Activated CD8-positive, alpha-beta memory T cell treated with anti-CD3 and anti-CD28 coated beads, Interleukin-2, amount 50 U/mL, for 48 hours (primary cell): ENCODE measurements around the gene CLASP2.

Source experiments
- DNase-seq: peaks from one replicate; pipeline ENCODE4 v3.0.0-alpha.2; 2020

Gene CLASP2

DNA sequence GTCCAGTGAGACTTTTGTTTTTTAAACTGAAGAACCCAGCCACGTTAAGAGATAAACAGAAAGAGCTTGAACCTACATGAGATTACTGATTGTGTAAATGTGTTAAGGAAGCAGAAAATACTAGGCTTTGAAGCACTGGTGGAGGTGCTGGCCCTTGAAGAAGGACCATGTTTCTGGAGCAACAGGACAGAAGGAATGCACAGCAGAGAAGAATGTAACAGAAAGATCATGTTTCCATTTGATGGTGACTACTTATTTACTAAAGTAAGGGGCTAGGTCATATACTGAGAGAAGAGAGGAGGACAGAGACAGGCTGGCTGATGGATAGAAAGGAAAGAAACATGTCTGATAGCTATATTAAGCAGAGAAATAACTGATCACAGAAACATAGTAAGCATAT, 88.8 kb downstream of the CLASP2 start:
- no peak for DNase-seq

DNA sequence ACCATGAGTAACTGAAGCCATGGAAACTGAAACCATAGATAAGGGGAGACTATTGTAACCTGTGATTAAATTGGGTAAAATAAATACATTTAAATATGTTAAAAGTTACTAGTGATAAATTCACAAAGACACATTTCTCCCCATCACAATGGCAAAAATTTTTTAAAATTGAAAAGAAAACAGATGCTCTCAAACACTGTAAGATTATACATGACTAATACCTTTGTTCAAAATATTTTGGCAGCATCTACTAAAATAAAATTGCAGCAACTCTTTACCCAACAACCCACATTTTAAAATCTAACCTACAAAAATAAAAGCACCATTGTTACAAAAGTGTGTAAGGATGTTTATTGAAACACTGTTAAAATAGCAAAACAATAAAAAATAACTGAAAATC, 93.3 kb downstream of the CLASP2 start:
- DNase-seq: no peak

DNA sequence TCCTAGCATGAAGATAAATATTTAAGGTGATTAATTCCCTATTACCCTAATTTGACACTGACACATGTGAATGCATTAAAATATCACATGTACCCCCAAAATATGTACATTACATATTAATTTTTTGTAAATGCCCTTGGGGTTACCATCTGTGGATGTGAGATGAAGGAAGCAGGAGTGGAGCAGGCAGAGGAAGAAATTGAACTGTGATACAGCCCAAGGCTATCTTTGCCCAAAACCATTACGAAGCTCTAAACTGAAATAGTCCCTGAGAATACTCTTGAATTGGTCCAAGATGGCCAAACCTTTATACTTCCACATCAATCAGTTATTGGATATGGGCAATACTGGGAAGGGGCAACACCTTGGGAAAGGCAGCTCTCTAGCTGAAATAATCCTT, 105.0 kb downstream of the CLASP2 start:
- no peak for DNase-seq

DNA sequence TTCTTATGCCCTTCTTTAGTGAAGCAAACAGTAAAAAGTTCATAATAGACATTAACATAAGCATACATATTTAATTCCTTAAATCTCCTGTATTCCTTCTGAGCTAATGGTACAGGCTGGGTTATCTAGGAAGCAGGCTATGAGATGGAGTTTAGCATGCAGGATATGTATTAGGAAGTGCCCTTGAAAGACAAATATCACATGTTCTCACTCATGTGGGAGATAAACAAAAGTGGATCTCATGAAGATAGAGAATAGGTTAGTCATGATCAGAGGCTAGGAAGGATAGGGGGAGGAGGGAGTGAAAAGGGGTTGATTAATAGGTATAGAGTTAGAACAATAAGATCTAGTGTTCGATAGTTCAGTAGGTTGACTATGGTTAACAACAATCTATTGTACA, 105.4 kb downstream of the CLASP2 start:
- no peak for DNase-seq

DNA sequence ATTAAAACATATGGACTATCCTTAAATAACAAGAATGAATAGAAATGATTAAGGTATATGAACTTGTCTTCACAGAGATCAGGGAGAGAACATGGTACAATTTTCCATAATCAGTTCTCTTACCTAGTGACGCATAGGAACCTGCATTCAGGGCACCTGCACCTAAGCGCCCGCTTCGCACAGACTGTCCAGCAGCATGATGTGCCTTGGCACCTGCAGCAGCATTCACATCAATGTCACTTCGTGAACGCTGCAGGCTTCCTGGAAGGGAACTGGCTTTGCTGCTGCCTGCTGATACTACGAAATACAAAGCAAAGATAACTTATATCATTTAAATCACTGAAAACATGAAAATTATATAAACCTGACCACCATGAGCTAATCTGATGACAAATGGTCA, 115.2 kb downstream of the CLASP2 start:
- no peak for DNase-seq

DNA sequence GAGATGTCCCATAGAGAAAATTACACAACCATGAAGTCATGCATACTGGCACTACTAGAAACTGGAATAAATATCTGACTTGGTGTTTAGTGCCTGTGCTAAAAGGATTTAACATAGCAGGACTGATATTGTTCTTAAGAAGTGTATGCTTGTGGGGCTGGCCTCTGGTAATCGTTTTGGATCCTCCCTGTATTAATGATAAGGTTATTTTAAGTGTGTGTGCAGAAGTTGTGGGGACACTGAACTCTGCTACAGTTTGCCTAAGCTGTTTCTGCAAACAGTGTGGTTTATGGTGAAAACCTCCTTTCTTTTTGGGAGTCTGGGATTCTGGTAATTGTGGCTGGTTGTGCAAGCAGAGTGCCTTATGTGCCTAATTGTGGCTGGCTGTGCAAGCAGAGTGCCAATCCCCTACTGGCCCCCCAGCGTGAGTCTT, 120.8 kb downstream of the CLASP2 start:
- no peak for DNase-seq

DNA sequence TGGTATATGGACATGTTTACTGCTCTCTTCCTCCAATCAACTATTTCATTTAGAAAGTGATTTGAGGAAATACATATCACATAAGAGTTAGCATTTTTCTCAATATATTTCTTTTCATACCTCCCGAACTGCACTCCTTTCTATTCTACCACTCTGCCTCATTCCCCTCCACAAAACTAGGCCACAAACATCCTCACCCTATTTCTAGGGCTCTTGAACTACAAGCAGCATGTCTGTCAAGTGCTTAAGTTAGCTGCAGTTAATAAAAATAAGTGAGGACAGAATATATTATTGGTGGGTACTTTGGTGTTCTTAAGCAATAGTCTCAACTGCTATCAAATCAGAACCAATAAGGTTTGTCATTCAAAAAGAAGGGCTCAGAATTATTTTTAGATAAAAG, 125.1 kb downstream of the CLASP2 start:
- DNase-seq: no peak

GRCh38 chr3:33590541-33590940, 127.5 kb downstream of the CLASP2 start:
- DNase-seq: no peak

GRCh38 chr3:33586402-33586801, 131.7 kb downstream of the CLASP2 start:
- DNase-seq: no peak

- no peak for DNase-seq
These were observed 135.8 kb downstream of the CLASP2 start for GRCh38 chr3:33582234-33582633.

- DNase-seq: no peak
These were observed 136.4 kb downstream of the CLASP2 start for GRCh38 chr3:33581666-33582065.

DNA sequence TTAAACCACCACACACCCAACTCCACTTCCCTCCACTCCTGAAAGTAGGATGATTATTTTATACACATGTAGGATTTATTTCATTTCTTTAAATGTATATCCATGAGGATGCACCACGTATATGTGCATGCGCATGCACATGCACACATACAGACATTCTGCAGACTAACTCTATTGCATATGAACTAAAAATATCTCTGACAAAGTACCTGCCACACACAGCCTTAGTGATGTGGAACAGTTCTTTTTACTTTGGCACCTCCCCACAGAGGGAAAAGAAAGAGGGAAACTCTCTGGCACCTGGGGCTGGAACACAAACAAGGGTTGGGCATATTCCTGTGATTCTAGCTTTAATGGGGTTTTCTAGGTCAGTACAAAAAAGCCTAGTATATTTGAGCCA, 138.2 kb downstream of the CLASP2 start:
- DNase-seq: no peak

DNA sequence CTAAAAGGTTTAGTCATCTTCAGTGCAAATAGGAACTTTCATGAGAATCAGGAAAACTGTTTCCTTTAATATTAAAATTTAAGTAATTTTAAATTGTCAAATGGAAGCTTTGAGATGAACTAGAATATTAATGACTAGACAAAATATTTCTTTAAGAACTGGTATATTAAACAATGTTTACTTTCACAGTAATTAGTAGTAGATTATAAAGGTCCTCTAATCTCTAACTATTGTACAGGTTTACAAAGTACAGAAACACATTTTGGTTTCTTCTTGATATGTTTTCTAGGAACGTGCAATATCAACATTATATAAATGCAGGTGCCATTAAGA, 138.9 kb downstream of the CLASP2 start:
- no peak for DNase-seq

- no peak for DNase-seq
These were observed 139.5 kb downstream of the CLASP2 start for GRCh38 chr3:33578325-33579177.

DNA sequence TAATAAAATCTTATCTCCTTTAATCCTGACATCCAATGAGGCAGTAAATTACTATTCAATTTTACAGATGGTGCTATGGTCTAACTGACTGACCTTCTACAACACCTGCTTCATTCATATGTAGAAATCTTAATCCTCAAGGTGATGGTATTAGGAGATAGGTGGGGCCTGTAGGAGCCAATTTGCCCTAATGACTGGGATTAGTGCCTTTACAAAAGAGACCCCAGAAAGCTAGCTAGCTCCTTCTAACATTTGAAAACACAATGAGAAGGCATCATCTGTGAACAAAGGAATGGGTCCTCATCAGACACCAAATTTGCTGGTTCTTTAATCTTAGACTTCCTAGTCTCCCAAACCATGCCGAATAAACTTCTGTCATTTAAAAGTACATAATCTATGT, 140.5 kb downstream of the CLASP2 start:
- DNase-seq: no peak

DNA sequence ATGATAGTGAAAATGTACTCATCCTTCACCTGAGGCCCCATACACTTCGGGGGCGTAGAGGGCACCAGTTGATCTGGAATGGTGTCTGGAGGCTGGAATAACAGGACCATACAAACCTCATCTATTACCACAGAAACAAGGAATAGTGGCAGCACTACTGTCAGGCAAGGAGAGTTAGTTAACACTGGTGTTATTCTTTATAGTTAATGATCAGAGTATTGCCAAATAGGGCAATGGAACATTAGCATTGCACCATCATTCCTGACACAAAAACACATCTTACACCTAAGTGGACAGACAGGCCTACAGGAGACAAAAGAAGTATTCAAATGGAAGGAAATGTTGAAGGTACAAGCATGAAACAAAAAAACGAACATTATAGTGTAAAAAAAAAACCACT, 140.9 kb downstream of the CLASP2 start:
- no peak for DNase-seq

GRCh38 chr3:33575311-33575710, 142.7 kb downstream of the CLASP2 start:
- DNase-seq: no peak

- DNase-seq: no peak
These were observed 160.2 kb downstream of the CLASP2 start for GRCh38 chr3:33557829-33558228.

DNA sequence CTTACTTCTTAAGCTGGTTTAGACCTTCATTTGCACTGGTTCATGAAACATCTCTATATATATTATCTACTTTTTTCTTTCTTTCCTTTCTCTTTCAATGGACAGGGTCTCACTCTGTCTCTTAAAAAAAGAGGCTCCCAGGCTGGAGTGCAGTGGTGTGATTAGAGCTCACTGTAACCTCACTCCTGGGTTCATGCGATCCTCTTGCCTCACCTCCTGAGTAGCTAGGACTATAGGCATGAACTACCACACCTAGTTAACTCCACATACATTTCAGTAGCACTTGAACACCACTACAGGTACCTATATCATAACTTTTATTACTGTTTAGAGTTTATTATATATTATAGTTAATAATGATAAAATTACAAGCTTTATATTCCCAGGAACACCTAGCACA, 160.8 kb downstream of the CLASP2 start:
- no peak for DNase-seq

GRCh38 chr3:33547101-33547500, 171.0 kb downstream of the CLASP2 start:
- no peak for DNase-seq

GRCh38 chr3:33544126-33544525, 173.9 kb downstream of the CLASP2 start:
- no peak for DNase-seq

- DNase-seq: no peak
These were observed 174.5 kb downstream of the CLASP2 start for GRCh38 chr3:33543601-33544000.

- DNase-seq: no peak
These were observed 176.1 kb downstream of the CLASP2 start for GRCh38 chr3:33541918-33542317.

DNA sequence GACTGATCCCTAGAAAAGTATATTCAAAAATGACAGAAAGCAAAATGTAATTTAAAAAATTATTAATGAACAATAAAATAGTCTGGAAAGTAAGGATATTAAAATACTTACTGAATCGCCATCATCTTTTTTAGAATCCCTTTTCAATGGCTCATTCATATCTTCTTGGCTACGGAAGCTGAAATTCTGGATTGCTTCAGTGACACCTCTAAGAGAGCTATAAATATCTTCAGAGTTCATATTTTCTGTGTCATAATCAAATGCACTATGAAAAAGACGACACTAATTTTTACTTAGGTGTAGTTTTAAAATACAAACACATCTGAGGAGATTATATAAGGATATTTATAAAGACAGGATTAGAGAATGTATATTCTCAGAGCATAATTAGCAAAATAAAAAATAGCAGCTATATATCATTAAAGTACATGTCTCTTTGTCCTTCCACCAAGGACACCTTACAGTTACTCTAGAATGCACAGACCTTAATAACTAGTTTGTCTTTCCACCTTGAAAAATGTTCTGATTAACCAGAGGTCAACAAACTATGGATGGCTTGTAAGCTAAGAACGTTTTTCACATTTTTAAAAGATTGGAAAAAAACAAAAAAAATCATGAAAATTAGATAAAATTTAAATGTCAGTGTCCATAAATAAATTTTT, 179.2 kb downstream of the CLASP2 start:
- DNase-seq: no peak

DNA sequence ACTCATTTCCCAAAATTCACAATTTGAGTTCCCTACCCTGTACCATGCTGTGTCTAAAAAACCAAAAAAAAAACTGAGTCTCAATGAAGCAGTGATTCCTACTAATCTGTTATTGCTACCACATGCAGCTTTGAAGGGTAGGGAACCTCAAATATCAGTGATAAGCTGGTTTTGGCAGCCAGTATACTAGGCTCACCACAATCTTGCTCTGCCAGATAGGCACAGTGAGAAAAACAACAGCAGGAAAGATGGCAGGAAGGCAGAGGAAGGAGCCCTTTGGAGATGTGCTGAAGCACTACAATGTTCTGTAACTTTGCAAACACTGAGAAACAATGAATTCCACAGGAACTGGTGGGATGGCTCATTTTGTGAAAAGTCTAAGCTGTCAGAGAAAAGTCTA, 180.9 kb downstream of the CLASP2 start:
- no peak for DNase-seq
